Fibroblast of lung (primary cell): Measurements from ENCODE around the gene GRIK4. TPM values are rescaled to one million over a fixed set of nuclear protein-coding genes. Genes with fewer than 3 reads are reported as not detected.

ENCODE experiments used
- DNase-seq, 2 donors: peaks; one replicate each; pipeline versions ENCODE4 v3.0.0 to v3.0.0-alpha.2; 2010; ENCODE audit warnings: low read depth in 2 of 2
- H2AFZ ChIP-seq: 2 replicates; pipeline ENCODE4 v1.5.1; 2012; ENCODE audit warnings: low read length, control low read depth, inconsistent platforms
- H3K27ac ChIP-seq: 2 replicates; pipeline ENCODE4 v1.5.1; 2011; ENCODE audit warnings: low read length, control low read depth; ENCODE audit not compliant: insufficient read depth
- H3K27me3 ChIP-seq: 2 replicates; pipeline ENCODE4 v1.5.1; 2011; ENCODE audit warnings: mild to moderate bottlenecking, low read length; ENCODE audit not compliant: control insufficient read depth, insufficient read depth
- H3K36me3 ChIP-seq: 2 replicates; pipeline ENCODE4 v1.5.1; 2011; ENCODE audit warnings: low read length; ENCODE audit not compliant: control insufficient read depth, insufficient read depth
- H3K4me1 ChIP-seq: 2 replicates; pipeline ENCODE4 v1.5.1; 2011; ENCODE audit warnings: low read length; ENCODE audit not compliant: control insufficient read depth, insufficient read depth; ENCODE audit errors: extremely low read depth
- H3K4me2 ChIP-seq: 2 replicates; pipeline ENCODE4 v1.5.1; 2011; ENCODE audit warnings: low read length, control low read depth; ENCODE audit not compliant: insufficient read depth; ENCODE audit errors: extremely low read depth
- H3K4me3 ChIP-seq, 4 experiments: fragments of 200-600 bp in 1 of 4; sonication (generic) in 1 of 4; replicated peaks in 1 of 4; 2 replicates each; pipeline ENCODE4 v1.5.1; 2011 to 2016; ENCODE audit warnings: low read length in 4 of 4, low read depth in 3 of 4, mild to moderate bottlenecking in 3 of 4, control low read depth in 2 of 4, inconsistent platforms in 1 of 4, mixed read lengths in 1 of 4; ENCODE audit not compliant: insufficient read depth in 1 of 4; ENCODE audit errors: control extremely low read depth in 1 of 4
- H3K79me2 ChIP-seq: 2 replicates; pipeline ENCODE4 v1.5.1; 2012; ENCODE audit warnings: mild to moderate bottlenecking, low read length, inconsistent platforms; ENCODE audit not compliant: control insufficient read depth, insufficient read depth
- H3K9ac ChIP-seq: 2 replicates; pipeline ENCODE4 v1.5.1; 2011; ENCODE audit warnings: mild to moderate bottlenecking, low read length, control low read depth; ENCODE audit not compliant: insufficient read depth
- H3K9me3 ChIP-seq: 2 replicates; pipeline ENCODE4 v1.5.1; 2012; ENCODE audit warnings: low read depth, low read length; ENCODE audit not compliant: control insufficient read depth, insufficient read depth
- H4K20me1 ChIP-seq: 2 replicates; pipeline ENCODE4 v1.5.1; 2011; ENCODE audit warnings: low read length; ENCODE audit not compliant: control insufficient read depth, insufficient read depth; ENCODE audit errors: extremely low read depth
- EZH2 ChIP-seq: IDR thresholded peaks from 2 replicates; pipeline ENCODE4 v1.5.1; 2012; ENCODE audit warnings: low read length, control low read depth, mild to moderate bottlenecking; ENCODE audit errors: missing control alignments
- polyA plus RNA-seq, 2 donors: library from polyadenylated mRNA; depleted of rRNA in 1 of 2; stranded (reverse) in 1 of 2; unstranded in 1 of 2; fragments of >200 nt; gene quantifications; 2 replicates each; pipeline ENCODE4 v1.2.1, GENCODE V29; 2011 to 2012; ENCODE audit warnings: missing spikeins in 1 of 2
- total RNA-seq: library from RNA; depleted of rRNA; stranded (reverse); fragments of >200 nt; gene quantifications from 2 replicates; pipeline ENCODE4 v1.2.1, GENCODE V29; 2014
- TF ChIP-seq, protein P1 (sequence below), 2 donors: IDR thresholded peaks in 1 of 2; conservative IDR thresholded peaks in 1 of 2; 1 replicate in 1 of 2; 2 replicates in 1 of 2; pipeline ENCODE4 v1.5.1; 2011 to 2012; ENCODE audit warnings: low read length in 2 of 2, control low read depth in 1 of 2, inconsistent platforms in 1 of 2, low read depth in 1 of 2, mild to moderate bottlenecking in 1 of 2

The GRIK4 gene
- total and polyA plus RNA-seq, 2 donors (not counting 1 experiment from before 2014, with no cell fraction given) = 0.17 to 1.5 TPM

GRCh38 chr11:120854988-120855387, 343.4 kb downstream of the GRIK4 start:
- H3K9me3 ChIP-seq = no peaks in the 10 kb centered on the region
- H3K79me2 ChIP-seq = no peaks in the 10 kb centered on the region
- H2AFZ ChIP-seq = no peak overlapping the region
- no peak overlapping the region for H3K4me3 ChIP-seq
- no peak overlapping the region for H3K27ac ChIP-seq
- H3K4me1 ChIP-seq = no peaks in the 10 kb centered on the region
- H4K20me1 ChIP-seq = no peaks in the 10 kb centered on the region
- no peaks in the 10 kb centered on the region for H3K36me3 ChIP-seq
- H3K27me3 ChIP-seq = no peaks in the 10 kb centered on the region
- H3K4me2 ChIP-seq = no peak overlapping the region
- DNase-seq = no peak
- no peak overlapping the region for H3K9ac ChIP-seq
- TF ChIP-seq, protein P1, sequence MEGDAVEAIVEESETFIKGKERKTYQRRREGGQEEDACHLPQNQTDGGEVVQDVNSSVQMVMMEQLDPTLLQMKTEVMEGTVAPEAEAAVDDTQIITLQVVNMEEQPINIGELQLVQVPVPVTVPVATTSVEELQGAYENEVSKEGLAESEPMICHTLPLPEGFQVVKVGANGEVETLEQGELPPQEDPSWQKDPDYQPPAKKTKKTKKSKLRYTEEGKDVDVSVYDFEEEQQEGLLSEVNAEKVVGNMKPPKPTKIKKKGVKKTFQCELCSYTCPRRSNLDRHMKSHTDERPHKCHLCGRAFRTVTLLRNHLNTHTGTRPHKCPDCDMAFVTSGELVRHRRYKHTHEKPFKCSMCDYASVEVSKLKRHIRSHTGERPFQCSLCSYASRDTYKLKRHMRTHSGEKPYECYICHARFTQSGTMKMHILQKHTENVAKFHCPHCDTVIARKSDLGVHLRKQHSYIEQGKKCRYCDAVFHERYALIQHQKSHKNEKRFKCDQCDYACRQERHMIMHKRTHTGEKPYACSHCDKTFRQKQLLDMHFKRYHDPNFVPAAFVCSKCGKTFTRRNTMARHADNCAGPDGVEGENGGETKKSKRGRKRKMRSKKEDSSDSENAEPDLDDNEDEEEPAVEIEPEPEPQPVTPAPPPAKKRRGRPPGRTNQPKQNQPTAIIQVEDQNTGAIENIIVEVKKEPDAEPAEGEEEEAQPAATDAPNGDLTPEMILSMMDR (conservative IDR thresholded peaks at IDR 0.05 in 1 of 2, IDR thresholded peaks at IDR 0.05 in 1 of 2; ENCODE audit: low read depth in 1 of 2, low read length in 2 of 2) = no peak
- TF ChIP-seq EZH2 = no peak

DNA sequence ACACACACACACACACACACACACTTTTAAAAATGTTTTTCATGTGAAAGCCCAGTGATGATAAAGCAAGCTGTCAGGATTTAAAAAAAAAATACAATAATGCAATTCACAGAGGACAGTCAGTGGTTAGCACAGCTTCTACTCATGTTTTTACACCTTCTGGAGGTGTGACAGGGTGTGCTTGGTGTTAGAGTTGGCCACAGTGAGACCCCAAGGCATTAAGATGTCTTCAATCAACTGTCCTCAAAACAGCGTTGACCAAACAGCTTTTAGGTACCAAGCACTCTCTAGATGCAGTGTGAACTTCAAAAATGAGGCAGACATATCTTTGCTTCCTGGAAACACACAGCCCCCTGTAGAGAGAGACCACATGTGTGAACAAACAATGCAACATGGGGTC, 346.0 kb downstream of the GRIK4 start:
- no peak overlapping the region for H2AFZ ChIP-seq
- H3K79me2 ChIP-seq = no peaks in the 10 kb centered on the region
- no peak overlapping the region for H3K9ac ChIP-seq
- H3K4me2 ChIP-seq = no peak overlapping the region
- no peaks in the 10 kb centered on the region for H3K4me1 ChIP-seq
- TF ChIP-seq EZH2 = no peak
- TF ChIP-seq, protein P1 (conservative IDR thresholded peaks at IDR 0.05 in 1 of 2, IDR thresholded peaks at IDR 0.05 in 1 of 2; ENCODE audit: low read depth in 1 of 2, low read length in 2 of 2) = no peak
- DNase-seq = no peak
- H3K36me3 ChIP-seq = no peaks in the 10 kb centered on the region
- H3K27ac ChIP-seq = no peak overlapping the region
- no peaks in the 10 kb centered on the region for H3K9me3 ChIP-seq
- no peaks in the 10 kb centered on the region for H4K20me1 ChIP-seq
- no peaks in the 10 kb centered on the region for H3K27me3 ChIP-seq
- no peak overlapping the region for H3K4me3 ChIP-seq

DNA sequence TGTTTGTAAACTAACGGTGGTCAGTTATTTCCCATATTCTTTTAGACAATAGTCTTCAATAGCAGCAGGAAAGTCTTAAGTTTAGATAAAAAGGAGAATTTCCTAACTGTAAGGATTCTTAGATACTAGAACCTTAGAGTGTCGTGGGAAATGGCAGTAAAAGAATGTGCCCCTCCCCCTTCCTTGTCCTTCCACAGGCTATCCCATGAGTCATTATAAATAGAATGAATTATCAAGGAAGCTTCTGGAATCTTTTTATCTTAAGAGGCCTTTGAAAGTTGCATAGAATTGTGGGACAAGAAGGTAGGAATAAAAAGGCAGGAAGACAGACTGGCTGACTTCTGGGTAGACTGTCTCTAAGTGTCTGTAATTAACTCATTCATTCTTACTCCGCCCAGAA, 347.2 kb downstream of the GRIK4 start:
- Histone ChIP-seq H2AFZ (no peak overlapping the region), H3K9me3 (no peaks in the 10 kb centered on the region), H3K36me3 (no peaks in the 10 kb centered on the region), H3K4me1 (no peaks in the 10 kb centered on the region), H3K4me3 (no peak overlapping the region), H3K79me2 (no peaks in the 10 kb centered on the region), H3K27ac (no peak overlapping the region), H3K4me2 (no peak overlapping the region), H3K9ac (no peak overlapping the region), H4K20me1 (no peaks in the 10 kb centered on the region), H3K27me3 (no peaks in the 10 kb centered on the region)
- DNase-seq = peak in 1 of 2 donors; percentile 60
- no peak for TF ChIP-seq EZH2
- TF ChIP-seq, protein P1 (conservative IDR thresholded peaks at IDR 0.05 in 1 of 2, IDR thresholded peaks at IDR 0.05 in 1 of 2; ENCODE audit: low read depth in 1 of 2, low read length in 2 of 2) = no peak
